ENCODE data around the gene GALK2. TPM values are rescaled to one million over a fixed set of nuclear protein-coding genes. Genes with fewer than 3 reads are reported as not detected.

GALK2 gene
- total and polyA plus RNA-seq, 3 donors from 2014 or later = 21.8 to 29.9 (median 25.6) TPM

DNA sequence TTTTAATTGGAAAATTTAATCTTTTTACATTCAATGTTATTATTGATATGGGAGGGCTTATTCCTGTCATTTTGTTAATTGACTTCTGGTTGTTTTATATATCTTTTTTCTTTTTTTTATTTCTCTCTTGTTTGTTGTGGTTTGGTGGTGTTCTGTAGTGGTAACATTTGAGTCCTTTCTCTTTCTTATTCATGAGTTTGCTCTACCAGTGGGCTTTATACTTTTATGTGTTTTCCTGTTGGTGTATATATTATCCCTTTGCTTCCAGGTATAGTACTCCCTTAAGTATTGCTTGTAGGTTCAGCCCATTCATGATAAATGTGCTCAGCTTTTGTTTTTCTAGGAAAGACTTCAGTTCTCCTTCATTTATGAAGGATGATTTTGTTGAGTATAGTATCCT is 57.6 kb downstream of the GALK2 start:
- Histone ChIP-seq H3K27me3 (no peaks in the 10 kb centered on the region), H3K27ac (no peak overlapping the region), H3K9me3 (peaks cover 5% of the 10 kb centered on the region), H3K4me3 (no peak overlapping the region), H3K36me3 (ENCODE audit: low read depth, missing control alignments) (no peaks in the 10 kb centered on the region), H3K4me1 (no peaks in the 10 kb centered on the region)
- no peak for DNase-seq
- intact Hi-C loops (cut with DNase I; ENCODE audit: low total_unique reads) = no loop called here
- TF ChIP-seq, protein P1, sequence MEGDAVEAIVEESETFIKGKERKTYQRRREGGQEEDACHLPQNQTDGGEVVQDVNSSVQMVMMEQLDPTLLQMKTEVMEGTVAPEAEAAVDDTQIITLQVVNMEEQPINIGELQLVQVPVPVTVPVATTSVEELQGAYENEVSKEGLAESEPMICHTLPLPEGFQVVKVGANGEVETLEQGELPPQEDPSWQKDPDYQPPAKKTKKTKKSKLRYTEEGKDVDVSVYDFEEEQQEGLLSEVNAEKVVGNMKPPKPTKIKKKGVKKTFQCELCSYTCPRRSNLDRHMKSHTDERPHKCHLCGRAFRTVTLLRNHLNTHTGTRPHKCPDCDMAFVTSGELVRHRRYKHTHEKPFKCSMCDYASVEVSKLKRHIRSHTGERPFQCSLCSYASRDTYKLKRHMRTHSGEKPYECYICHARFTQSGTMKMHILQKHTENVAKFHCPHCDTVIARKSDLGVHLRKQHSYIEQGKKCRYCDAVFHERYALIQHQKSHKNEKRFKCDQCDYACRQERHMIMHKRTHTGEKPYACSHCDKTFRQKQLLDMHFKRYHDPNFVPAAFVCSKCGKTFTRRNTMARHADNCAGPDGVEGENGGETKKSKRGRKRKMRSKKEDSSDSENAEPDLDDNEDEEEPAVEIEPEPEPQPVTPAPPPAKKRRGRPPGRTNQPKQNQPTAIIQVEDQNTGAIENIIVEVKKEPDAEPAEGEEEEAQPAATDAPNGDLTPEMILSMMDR (IDR thresholded peaks at IDR 0.05) = no peak
- TF ChIP-seq POLR2A (IDR thresholded peaks at IDR 0.05) = no peak

DNA sequence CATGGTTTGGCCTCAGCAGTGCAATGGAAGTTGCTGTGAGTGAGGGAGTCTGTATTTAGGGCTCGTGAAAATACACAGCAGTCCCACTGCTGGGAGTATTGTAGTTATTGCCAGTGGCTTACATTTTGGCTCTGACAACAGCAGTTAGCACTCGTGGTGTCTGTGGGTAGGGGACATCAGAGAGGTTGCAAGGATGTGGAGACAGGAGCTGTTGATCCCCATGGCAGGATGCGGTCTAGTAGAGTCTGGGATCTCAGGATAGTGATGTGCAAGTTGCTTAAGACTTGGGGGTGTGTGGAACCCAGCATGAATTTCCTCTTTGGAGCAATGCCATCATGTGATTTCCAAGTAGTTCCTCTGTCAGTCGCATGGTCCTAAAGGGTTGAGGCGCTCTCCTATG is 59.9 kb downstream of the GALK2 start:
- DNase-seq = no peak
- H3K4me1 ChIP-seq = no peaks in the 10 kb centered on the region
- no peak overlapping the region for H3K4me3 ChIP-seq
- 94 to 97% methylated on average over 5 of the region's 5 CpGs for WGBS, 2 donors
- H3K27ac ChIP-seq = no peak overlapping the region
- no peak for TF ChIP-seq POLR2A (IDR thresholded peaks at IDR 0.05)
- TF ChIP-seq, protein P1 (IDR thresholded peaks at IDR 0.05) = no peak
- intact Hi-C loops (cut with DNase I; ENCODE audit: low total_unique reads) = no loop called here
- peaks cover 5% of the 10 kb centered on the region for H3K9me3 ChIP-seq
- H3K36me3 ChIP-seq (ENCODE audit: low read depth, missing control alignments) = no peaks in the 10 kb centered on the region
- H3K27me3 ChIP-seq = no peaks in the 10 kb centered on the region

DNA sequence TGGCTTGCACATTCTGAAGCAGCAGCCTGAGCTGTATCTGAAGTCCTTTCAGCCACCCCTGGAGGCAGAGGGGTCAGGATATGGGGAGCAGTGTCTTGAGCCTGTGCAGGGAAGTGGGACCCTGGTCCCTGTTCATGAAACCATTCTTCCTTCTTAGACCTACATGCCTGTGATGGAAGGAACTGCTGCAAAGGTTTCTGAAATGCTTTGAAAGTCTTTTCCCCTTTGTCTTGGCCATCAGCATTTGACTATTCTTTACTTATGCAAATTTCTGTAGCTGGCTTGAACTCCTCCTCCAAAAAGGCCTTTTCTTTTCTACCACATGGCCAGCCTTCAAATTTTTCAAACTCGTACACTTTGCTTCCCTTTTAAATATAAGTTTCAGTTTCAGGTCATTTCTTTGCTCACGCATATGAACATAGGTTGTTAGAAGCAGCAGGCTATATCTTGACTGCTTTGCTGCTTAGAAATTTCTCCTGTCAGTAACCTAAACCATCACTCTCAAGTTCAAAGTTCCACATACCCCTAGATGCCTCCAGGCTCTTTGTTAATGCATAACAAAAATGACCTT is 62.3 kb downstream of the GALK2 start:
- WGBS, 2 donors = 89 to 97% methylated on average over 2 of the region's 2 CpGs
- DNase-seq = no peak
- peaks cover 5% of the 10 kb centered on the region for H3K9me3 ChIP-seq
- H3K27ac ChIP-seq = no peak overlapping the region
- TF ChIP-seq, protein P1 (IDR thresholded peaks at IDR 0.05) = no peak
- TF ChIP-seq POLR2A (IDR thresholded peaks at IDR 0.05) = no peak
- no peaks in the 10 kb centered on the region for H3K4me1 ChIP-seq
- H3K27me3 ChIP-seq = no peaks in the 10 kb centered on the region
- H3K4me3 ChIP-seq = no peak overlapping the region
- intact Hi-C loops (cut with DNase I; ENCODE audit: low total_unique reads) = no loop called here
- H3K36me3 ChIP-seq (ENCODE audit: low read depth, missing control alignments) = no peaks in the 10 kb centered on the region

DNA sequence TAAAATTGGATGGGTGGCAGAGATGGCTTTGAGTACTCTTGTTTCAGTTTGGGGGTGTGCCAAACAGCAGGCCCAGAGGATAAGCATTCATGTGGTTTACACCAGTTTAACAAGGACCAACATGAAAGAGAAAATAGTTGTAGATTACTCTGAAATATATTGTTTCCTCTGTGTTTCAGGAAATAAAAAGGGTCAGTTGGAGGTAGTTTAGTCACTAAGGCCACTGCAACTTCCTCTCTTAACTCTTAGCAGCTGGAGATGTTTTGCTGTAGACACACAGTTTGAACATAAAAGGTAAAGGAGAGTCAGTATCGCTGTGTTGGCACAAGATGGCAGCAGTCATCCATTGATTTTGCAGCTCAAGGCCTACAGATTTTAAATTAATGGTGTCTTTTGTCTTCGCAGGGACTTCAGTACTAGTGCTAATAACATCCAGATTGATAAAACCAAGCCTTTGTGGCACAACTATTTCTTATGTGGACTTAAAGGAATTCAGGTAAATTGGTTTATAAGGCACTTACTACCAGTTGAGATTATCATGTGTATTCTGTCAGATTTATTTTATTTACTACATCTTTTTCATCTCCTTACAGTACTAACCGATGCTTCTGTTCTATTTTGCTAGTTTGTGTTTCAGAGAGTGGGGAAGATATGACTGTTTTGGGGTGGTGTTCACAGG is 65.5 kb downstream of the GALK2 start:
- no peak for TF ChIP-seq POLR2A (IDR thresholded peaks at IDR 0.05)
- TF ChIP-seq, protein P1 (IDR thresholded peaks at IDR 0.05) = peak; percentile 57 to 68 (median 61)
- Histone ChIP-seq H3K27me3 (no peaks in the 10 kb centered on the region), H3K9me3 (no peaks in the 10 kb centered on the region), H3K4me1 (no peaks in the 10 kb centered on the region), H3K27ac (no peak overlapping the region), H3K4me3 (no peak overlapping the region), H3K36me3 (ENCODE audit: low read depth, missing control alignments) (no peaks in the 10 kb centered on the region)
- peak; percentile 55 for DNase-seq
- intact Hi-C loops (cut with DNase I; ENCODE audit: low total_unique reads) = no loop called here
- WGBS, 2 donors = 45 to 64% methylated on average over 3 of the region's 3 CpGs

DNA sequence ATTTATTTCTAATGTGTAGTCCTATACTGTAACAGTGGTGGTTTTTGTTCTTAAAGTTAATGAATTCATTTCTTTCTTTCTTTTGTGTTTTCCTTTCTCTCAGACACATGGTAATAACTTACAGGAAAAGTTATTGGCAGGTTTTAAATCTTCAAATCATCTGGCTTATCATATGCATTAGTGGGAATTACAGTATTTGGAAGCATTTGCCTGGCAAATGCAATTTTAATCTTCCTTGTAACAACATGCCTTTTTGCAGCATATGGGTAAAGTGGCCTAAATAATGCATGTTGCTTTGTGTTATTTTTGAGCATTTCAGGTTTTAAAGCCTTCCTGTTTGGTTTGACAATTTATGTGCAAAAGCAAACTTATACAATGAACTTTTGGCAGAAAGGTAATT is 66.8 kb downstream of the GALK2 start:
- Histone ChIP-seq H3K27me3 (no peaks in the 10 kb centered on the region), H3K4me3 (no peak overlapping the region), H3K9me3 (no peaks in the 10 kb centered on the region), H3K4me1 (no peaks in the 10 kb centered on the region), H3K27ac (no peak overlapping the region), H3K36me3 (ENCODE audit: low read depth, missing control alignments) (no peaks in the 10 kb centered on the region)
- TF ChIP-seq POLR2A (IDR thresholded peaks at IDR 0.05) = no peak
- TF ChIP-seq, protein P1 (IDR thresholded peaks at IDR 0.05) = no peak
- intact Hi-C loops (cut with DNase I; ENCODE audit: low total_unique reads) = no loop called here
- DNase-seq = no peak
